Lung (tissue), 12 donors: ENCODE data around the gene RBFOX1. TPM values are rescaled to one million over a fixed set of nuclear protein-coding genes. Genes with fewer than 3 reads are reported as not detected.
"Not testable (repeated sequence)": the region's sequence is repeated elsewhere in the genome, so short reads cannot be mapped to it uniquely, and the experiment has no call there.

ENCODE experiments used
- ATAC-seq: fragments of 200-7000 bp; cut with Tn5 transposase; one replicate; pipeline ENCODE4 v1.9.1; 2020; ENCODE audit warnings: moderate number of reproducible peaks; ENCODE audit not compliant: insufficient read depth, low FRiP score
- DNase-seq, 3 donors: peaks; one replicate each; pipeline ENCODE4 v3.0.0-alpha.2; 2013 to 2017
- H3K27ac ChIP-seq, 2 donors: one replicate each; pipeline ENCODE4 v1.5.1; 2013; ENCODE audit warnings: mild to moderate bottlenecking in 2 of 2, moderate library complexity in 2 of 2, control low read depth in 1 of 2, inconsistent platforms in 1 of 2, low read depth in 1 of 2, low read length in 1 of 2
- H3K27me3 ChIP-seq, 3 donors: one replicate each; pipeline ENCODE4 v1.5.1; 2013; ENCODE audit warnings: low read length in 2 of 3; ENCODE audit not compliant: control insufficient read depth in 3 of 3, insufficient read depth in 3 of 3
- H3K36me3 ChIP-seq, 4 donors: one replicate each; pipeline ENCODE4 v1.5.1; 2013; ENCODE audit warnings: low read length in 4 of 4, mild to moderate bottlenecking in 1 of 4, moderate library complexity in 1 of 4; ENCODE audit not compliant: control insufficient read depth in 4 of 4, insufficient read depth in 4 of 4
- H3K4me1 ChIP-seq, 5 donors: one replicate each; pipeline ENCODE4 v1.5.1; 2013; ENCODE audit warnings: low read length in 5 of 5, mild to moderate bottlenecking in 2 of 5, moderate library complexity in 1 of 5; ENCODE audit not compliant: control insufficient read depth in 5 of 5, insufficient read depth in 5 of 5
- H3K4me3 ChIP-seq: one replicate; pipeline ENCODE4 v1.5.1; 2013; ENCODE audit warnings: mild to moderate bottlenecking, control low read depth, moderate library complexity
- H3K9ac ChIP-seq, 2 donors: one replicate each; pipeline ENCODE4 v1.5.1; 2013; ENCODE audit warnings: low read length in 2 of 2, control low read depth in 1 of 2; ENCODE audit not compliant: insufficient read depth in 1 of 2
- H3K9me3 ChIP-seq, 4 donors: one replicate each; pipeline ENCODE4 v1.5.1; 2013; ENCODE audit warnings: low read length in 3 of 4, mild to moderate bottlenecking in 1 of 4, moderate library complexity in 1 of 4; ENCODE audit not compliant: control insufficient read depth in 4 of 4, insufficient read depth in 3 of 4
- WGBS, 2 donors: extraction: QIAGEN DNeasy Blood & Tissue Kit; methylation state at CpG; one replicate each; pipeline ENCODE4 v1.1.7; 2013; 5-methylcytosine and 5-hydroxymethylcytosine counted together
- polyA plus RNA-seq, 2 donors: library from polyadenylated mRNA; stranded (reverse); fragments of 200-250 nt; gene quantifications; one replicate each; pipeline ENCODE4 v1.2.1, GENCODE V29; 2013
- total RNA-seq, 2 donors: library from RNA; depleted of rRNA in 1 of 2; stranded (reverse); fragments of >200 nt in 1 of 2; gene quantifications; one replicate each; pipeline ENCODE4 v1.2.1, GENCODE V29; 2014 to 2021
- TF ChIP-seq, protein P1 (sequence below): IDR thresholded peaks from 2 replicates; pipeline ENCODE4 v1.5.1; 2012; ENCODE audit warnings: mild to moderate bottlenecking; ENCODE audit errors: control extremely low read depth, extremely low read depth
- donor health status: control.
- donor health status: control.
- donor health status: Bipolar disorder and iron deficiency.
- donor health status: healthy.
- donor health status: DM: yes; HTN: yes; CAD: no.

RBFOX1 gene
- total and polyA plus RNA-seq, 4 donors: 0.55 to 3.0 TPM; not detected in 2

DNA sequence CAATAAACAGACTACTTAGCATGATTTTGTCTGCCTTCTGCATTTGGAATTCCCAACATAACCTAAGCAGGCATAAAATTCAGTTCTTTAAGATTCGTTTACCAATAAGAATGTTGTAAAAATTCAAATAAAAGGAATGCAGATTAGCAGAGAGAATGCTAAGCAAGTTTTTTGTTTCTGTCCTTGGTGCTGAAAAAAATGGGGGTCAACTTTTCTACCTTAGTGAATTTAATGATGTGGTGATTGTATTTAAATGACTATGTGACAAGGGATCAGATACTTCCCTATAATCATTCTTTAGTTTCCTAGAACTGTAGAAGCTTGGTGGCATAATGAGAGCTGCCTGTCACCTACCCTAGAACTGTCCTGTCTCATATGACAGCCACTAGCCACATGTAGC, 159.5 kb downstream of the RBFOX1 start:
- ATAC-seq: no peak
- Histone ChIP-seq H3K4me3 (no peak overlapping the region), H3K9me3 (no peaks in the 10 kb centered on the region), H3K27ac (no peak overlapping the region), H3K9ac (no peak overlapping the region), H3K36me3 (no peaks in the 10 kb centered on the region), H3K4me1 (peaks cover 0 to 9% (median 0%) of the 10 kb centered on the region in 5 donors), H3K27me3 (no peaks in the 10 kb centered on the region)
- no peak for DNase-seq
- WGBS, 2 donors: 26 to 29% methylated on average over 1 of the region's 1 CpG
- TF ChIP-seq, protein P1, sequence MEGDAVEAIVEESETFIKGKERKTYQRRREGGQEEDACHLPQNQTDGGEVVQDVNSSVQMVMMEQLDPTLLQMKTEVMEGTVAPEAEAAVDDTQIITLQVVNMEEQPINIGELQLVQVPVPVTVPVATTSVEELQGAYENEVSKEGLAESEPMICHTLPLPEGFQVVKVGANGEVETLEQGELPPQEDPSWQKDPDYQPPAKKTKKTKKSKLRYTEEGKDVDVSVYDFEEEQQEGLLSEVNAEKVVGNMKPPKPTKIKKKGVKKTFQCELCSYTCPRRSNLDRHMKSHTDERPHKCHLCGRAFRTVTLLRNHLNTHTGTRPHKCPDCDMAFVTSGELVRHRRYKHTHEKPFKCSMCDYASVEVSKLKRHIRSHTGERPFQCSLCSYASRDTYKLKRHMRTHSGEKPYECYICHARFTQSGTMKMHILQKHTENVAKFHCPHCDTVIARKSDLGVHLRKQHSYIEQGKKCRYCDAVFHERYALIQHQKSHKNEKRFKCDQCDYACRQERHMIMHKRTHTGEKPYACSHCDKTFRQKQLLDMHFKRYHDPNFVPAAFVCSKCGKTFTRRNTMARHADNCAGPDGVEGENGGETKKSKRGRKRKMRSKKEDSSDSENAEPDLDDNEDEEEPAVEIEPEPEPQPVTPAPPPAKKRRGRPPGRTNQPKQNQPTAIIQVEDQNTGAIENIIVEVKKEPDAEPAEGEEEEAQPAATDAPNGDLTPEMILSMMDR: no peak

DNA sequence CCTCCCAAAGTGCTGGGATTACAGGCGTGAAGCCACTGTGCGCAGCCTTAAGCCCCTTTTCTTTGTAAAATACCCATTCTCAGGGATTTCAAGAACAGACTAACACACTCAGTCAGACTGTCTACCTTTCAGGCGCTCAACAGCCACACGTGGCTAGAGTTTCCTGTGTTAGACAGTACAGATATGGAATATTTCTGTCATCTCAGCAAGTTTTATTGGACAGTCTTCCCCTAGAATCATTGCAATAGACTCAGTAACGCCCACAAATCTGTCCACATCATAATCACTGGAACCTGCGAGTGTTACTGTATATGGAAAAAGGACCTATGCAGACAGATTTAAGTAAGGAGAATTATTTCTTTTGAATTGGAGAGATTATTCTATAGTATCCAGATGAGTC, 160.5 kb downstream of the RBFOX1 start:
- WGBS, 2 donors: 74 to 87% methylated on average over 6 of the region's 6 CpGs
- H3K4me1 ChIP-seq: peaks cover 0 to 15% (median 0%) of the 10 kb centered on the region in 5 donors
- H3K9ac ChIP-seq: no peak overlapping the region
- no peaks in the 10 kb centered on the region for H3K27me3 ChIP-seq
- no peak overlapping the region for H3K4me3 ChIP-seq
- H3K9me3 ChIP-seq: no peaks in the 10 kb centered on the region
- no peak for DNase-seq
- TF ChIP-seq, protein P1: no peak
- no peak overlapping the region for H3K27ac ChIP-seq
- ATAC-seq: no peak
- H3K36me3 ChIP-seq: no peaks in the 10 kb centered on the region

DNA sequence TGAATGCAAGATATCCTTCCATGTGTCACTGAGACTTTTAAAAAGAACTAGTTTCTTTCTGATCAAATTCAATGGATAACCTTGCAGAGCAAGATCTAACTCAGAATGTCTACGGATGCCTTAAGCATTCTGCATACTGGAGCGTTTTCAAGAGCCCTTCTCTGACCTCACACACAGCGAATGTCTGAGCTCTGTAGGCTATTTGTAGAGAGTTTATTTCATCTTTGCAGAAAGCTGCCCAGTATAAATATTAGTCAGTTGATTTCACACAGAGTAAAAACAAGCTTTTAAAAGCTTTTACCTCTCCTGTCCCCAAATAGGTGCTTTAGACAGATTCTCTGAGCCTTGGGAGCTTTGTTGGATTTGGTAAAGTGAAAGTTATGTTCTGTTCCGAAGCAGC, 165.0 kb downstream of the RBFOX1 start:
- Histone ChIP-seq H3K27ac (peak overlapping the region in 1 of 2 donors; percentile 53), H3K9ac (no peak overlapping the region), H3K4me3 (no peak overlapping the region), H3K27me3 (no peaks in the 10 kb centered on the region), H3K9me3 (no peaks in the 10 kb centered on the region), H3K36me3 (no peaks in the 10 kb centered on the region), H3K4me1 (peaks cover 0 to 22% (median 0%) of the 10 kb centered on the region in 5 donors)
- TF ChIP-seq, protein P1: no peak
- ATAC-seq: no peak
- DNase-seq: no peak
- WGBS, 2 donors: 69 to 73% methylated on average over 4 of the region's 4 CpGs

DNA sequence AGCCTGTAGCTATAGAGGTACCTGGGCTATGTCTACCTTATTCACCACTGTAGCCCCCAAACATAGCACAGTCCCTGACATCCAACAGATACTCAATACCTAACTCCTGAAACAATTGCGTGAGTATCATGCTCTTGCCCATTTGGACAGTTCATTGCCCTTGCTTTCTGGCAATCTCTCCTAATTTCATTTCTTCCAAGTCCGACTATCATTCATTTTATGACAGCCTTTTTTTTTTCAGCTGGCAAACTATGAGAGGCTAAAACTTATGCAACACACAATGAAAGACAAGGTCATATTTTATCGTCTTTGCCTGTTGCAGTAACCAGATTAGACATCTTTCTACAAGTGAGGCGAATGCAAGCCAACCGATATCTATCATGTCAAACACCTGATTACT, 169.2 kb downstream of the RBFOX1 start:
- Histone ChIP-seq H3K9me3 (no peaks in the 10 kb centered on the region), H3K9ac (no peak overlapping the region), H3K27me3 (no peaks in the 10 kb centered on the region), H3K4me3 (no peak overlapping the region), H3K27ac (no peak overlapping the region), H3K4me1 (peaks cover 0 to 32% (median 0%) of the 10 kb centered on the region in 5 donors), H3K36me3 (no peaks in the 10 kb centered on the region)
- ATAC-seq (no peak), DNase-seq (no peak)
- WGBS, 2 donors: 87 to 92% methylated on average over 5 of the region's 5 CpGs
- TF ChIP-seq, protein P1: no peak

DNA sequence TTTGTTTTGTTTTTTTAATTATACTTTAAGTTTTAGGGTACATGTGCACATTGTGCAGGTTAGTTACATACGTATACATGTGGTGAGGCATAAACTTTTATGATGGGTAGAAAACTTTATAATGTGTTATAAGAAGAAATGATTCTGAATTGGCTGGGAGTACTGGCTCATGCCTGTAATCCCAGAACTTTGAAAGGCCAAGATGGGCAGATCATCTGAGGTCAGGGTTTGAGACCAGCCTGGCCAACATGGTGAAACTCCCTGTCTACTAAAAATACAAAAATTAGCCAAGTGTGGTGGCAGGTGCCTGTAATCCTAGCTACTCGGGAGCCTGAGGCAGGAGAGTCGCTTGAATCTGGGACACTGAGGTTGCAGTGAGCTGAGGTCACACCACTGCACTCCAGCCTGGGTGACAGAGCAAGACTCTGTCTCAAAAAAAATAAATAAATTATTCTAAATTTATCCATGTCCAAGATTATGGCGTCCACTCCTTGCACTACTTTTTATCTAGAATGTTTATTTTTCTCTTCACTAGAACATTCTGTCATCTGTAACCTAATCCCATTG, 170.0 kb downstream of the RBFOX1 start:
- ATAC-seq, H3K27ac ChIP-seq, H3K36me3 ChIP-seq, H3K27me3 ChIP-seq, H3K9me3 ChIP-seq, DNase-seq, H3K4me3 ChIP-seq, H3K9ac ChIP-seq: not testable (repeated sequence)
- 75 to 76% methylated on average over 4 of the region's 4 CpGs for WGBS, 2 donors
- H3K4me1 ChIP-seq: peaks cover 0 to 28% (median 0%) of the 10 kb centered on the region in 5 donors
